Measurements from ENCODE around the gene SPATA17. TPM values are rescaled to one million over a fixed set of nuclear protein-coding genes. Genes with fewer than 3 reads are reported as not detected.

The SPATA17 gene
- total and polyA plus RNA-seq, 2 experiments from 2014 or later: 1.2 to 3.5 TPM

GRCh38 chr1:217647791-217648190 is 16.6 kb downstream of the SPATA17 start:
- TF ChIP-seq EZH2phosphoT487 (IDR thresholded peaks at IDR 0.05; ENCODE audit: unreplicated experiment) (no peak), ZNF331 (CRISPR knock-in tag; IDR thresholded peaks at IDR 0.05; ENCODE audit: low read depth) (no peak), POLR2AphosphoS5 (IDR thresholded peaks at IDR 0.05; ENCODE audit: low read depth) (no peak), STAT1 (IDR thresholded peaks at IDR 0.05; ENCODE audit: unreplicated experiment) (no peak), CTCF (conservative IDR thresholded peaks at IDR 0.05; ENCODE audit: low read depth in 2 of 2) (no peak)
- ATAC-seq (no peak), DNase-seq (ENCODE audit: low spot score) (no peak)
- Histone ChIP-seq H3K4me2 (no peak overlapping the region), H3K4me1 (ENCODE audit: insufficient read depth) (no peaks in the 10 kb centered on the region), H3K27me3 (ENCODE audit: insufficient read depth) (no peaks in the 10 kb centered on the region), H2AFZ (no peak overlapping the region), H3K36me3 (ENCODE audit: insufficient read depth) (no peaks in the 10 kb centered on the region), H3K9me2 (ENCODE audit: insufficient read depth) (no peaks in the 10 kb centered on the region), H4K20me1 (replicated peaks; ENCODE audit: insufficient read depth) (no peaks in the 10 kb centered on the region), H3K4me3 (no peak overlapping the region), H3K27ac (ENCODE audit: low read depth) (no peak overlapping the region), H3F3A (replicated peaks; ENCODE audit: low read depth) (no peaks in the 10 kb centered on the region), H3K79me2 (replicated peaks; ENCODE audit: insufficient read depth) (no peaks in the 10 kb centered on the region)
- no peak overlapping the region for H3K4me3 Mint-ChIP-seq
- H3K36me3 Mint-ChIP-seq (ENCODE audit: low read depth): no peaks in the 10 kb centered on the region
- no peaks in the 10 kb centered on the region for H3K27me3 Mint-ChIP-seq (ENCODE audit: insufficient read depth, low read depth, poor library complexity)
- no peak overlapping the region for H3K27ac Mint-ChIP-seq
- peaks cover 4% of the 10 kb centered on the region; the same call in 1 of the 3 replicates for H3K4me1 Mint-ChIP-seq
- no peaks in the 10 kb centered on the region for H3K9me3 Mint-ChIP-seq

GRCh38 chr1:217650674-217651073 is 19.5 kb downstream of the SPATA17 start:
- Mint-ChIP-seq H3K27me3 (ENCODE audit: insufficient read depth, low read depth, poor library complexity) (no peaks in the 10 kb centered on the region), H3K4me3 (no peak overlapping the region), H3K4me1 (no peaks in the 10 kb centered on the region), H3K9me3 (no peaks in the 10 kb centered on the region), H3K36me3 (ENCODE audit: low read depth) (no peaks in the 10 kb centered on the region), H3K27ac (no peak overlapping the region)
- Histone ChIP-seq H3K27ac (ENCODE audit: low read depth) (no peak overlapping the region), H3K4me1 (ENCODE audit: insufficient read depth) (no peaks in the 10 kb centered on the region), H3K27me3 (ENCODE audit: insufficient read depth) (no peaks in the 10 kb centered on the region), H3K9me2 (ENCODE audit: insufficient read depth) (no peaks in the 10 kb centered on the region), H3K79me2 (replicated peaks; ENCODE audit: insufficient read depth) (no peaks in the 10 kb centered on the region), H3F3A (replicated peaks; ENCODE audit: low read depth) (no peaks in the 10 kb centered on the region), H3K4me2 (no peak overlapping the region), H3K36me3 (ENCODE audit: insufficient read depth) (no peaks in the 10 kb centered on the region), H4K20me1 (replicated peaks; ENCODE audit: insufficient read depth) (no peaks in the 10 kb centered on the region), H2AFZ (no peak overlapping the region), H3K4me3 (no peak overlapping the region)
- no peak for ATAC-seq
- no peak for DNase-seq (ENCODE audit: low spot score)
- TF ChIP-seq REST (IDR thresholded peaks at IDR 0.05; ENCODE audit: unreplicated experiment): no peak
- TF ChIP-seq ZNF331 (CRISPR knock-in tag; IDR thresholded peaks at IDR 0.05; ENCODE audit: low read depth): no peak
- no peak for TF ChIP-seq POLR2AphosphoS5 (IDR thresholded peaks at IDR 0.05; ENCODE audit: low read depth)
- no peak for TF ChIP-seq CTCF (conservative IDR thresholded peaks at IDR 0.05; ENCODE audit: low read depth in 2 of 2)
- TF ChIP-seq CREB1 (CRISPR knock-in tag; IDR thresholded peaks at IDR 0.05; ENCODE audit: low read depth): no peak
- no peak for TF ChIP-seq ETS1 (IDR thresholded peaks at IDR 0.05)
- no peak for TF ChIP-seq EZH2 (IDR thresholded peaks at IDR 0.05; ENCODE audit: low read depth, unreplicated experiment)
- no peak for TF ChIP-seq NANOG (IDR thresholded peaks at IDR 0.05; ENCODE audit: borderline replicate concordance)
- TF ChIP-seq JUNB (IDR thresholded peaks at IDR 0.05; ENCODE audit: unreplicated experiment): no peak
- TF ChIP-seq EZH2phosphoT487 (IDR thresholded peaks at IDR 0.05; ENCODE audit: unreplicated experiment): no peak
